Stimulated activated CD8-positive, alpha-beta memory T cell treated with anti-CD3 and anti-CD28 coated beads, Interleukin-4, amount 100 ng/mL, for 24 hours (primary cell): ENCODE data around the gene CYLD.

Experiments used
- DNase-seq: peaks from one replicate; pipeline ENCODE4 v3.0.0-alpha.2; 2020; ENCODE audit warnings: low read depth

The CYLD gene

GRCh38 chr16:50781043-50781442 lies 39.2 kb downstream of the CYLD start:
- DNase-seq: no peak

GRCh38 chr16:50781518-50781917 lies 39.6 kb downstream of the CYLD start:
- DNase-seq: no peak

- no peak for DNase-seq
Observed at GRCh38 chr16:50789757-50790156, 47.9 kb downstream of the CYLD start.

GRCh38 chr16:50791522-50791921 lies 49.6 kb downstream of the CYLD start:
- DNase-seq: no peak

- no peak for DNase-seq
Observed at GRCh38 chr16:50796829-50797228, 54.9 kb downstream of the CYLD start.

GRCh38 chr16:50797456-50797855 lies 55.6 kb downstream of the CYLD start:
- no peak for DNase-seq

- DNase-seq: no peak
Observed at GRCh38 chr16:50800074-50800473, 58.2 kb downstream of the CYLD start.

- no peak for DNase-seq
Observed at GRCh38 chr16:50801036-50801435, 59.1 kb downstream of the CYLD start.

- no peak for DNase-seq
Observed at GRCh38 chr16:50802000-50802399, 60.1 kb downstream of the CYLD start.

GRCh38 chr16:50802961-50803360 lies 61.1 kb downstream of the CYLD start:
- no peak for DNase-seq

- no peak for DNase-seq
Observed at GRCh38 chr16:50804290-50804907, 62.5 kb downstream of the CYLD start.

- DNase-seq: peak; percentile 67
Observed at GRCh38 chr16:50806099-50807062, 64.5 kb downstream of the CYLD start.

GRCh38 chr16:50808929-50809538 lies 67.1 kb downstream of the CYLD start:
- DNase-seq: no peak

GRCh38 chr16:50809561-50809960 lies 67.7 kb downstream of the CYLD start:
- no peak for DNase-seq

GRCh38 chr16:50810241-50810965 lies 68.5 kb downstream of the CYLD start:
- DNase-seq: no peak

GRCh38 chr16:50812046-50812445 lies 70.2 kb downstream of the CYLD start:
- no peak for DNase-seq

- no peak for DNase-seq
Observed at GRCh38 chr16:50812876-50813466, 71.1 kb downstream of the CYLD start.

GRCh38 chr16:50814052-50814451 lies 72.2 kb downstream of the CYLD start:
- DNase-seq: no peak

- DNase-seq: no peak
Observed at GRCh38 chr16:50814541-50814940, 72.7 kb downstream of the CYLD start.

- no peak for DNase-seq
Observed at GRCh38 chr16:50815382-50815781, 73.5 kb downstream of the CYLD start.

GRCh38 chr16:50816901-50817555 lies 75.1 kb downstream of the CYLD start:
- no peak for DNase-seq
